Esophagus squamous epithelium (tissue), 5 donors: ENCODE results near the gene BLTP2. TPM values are rescaled to one million over a fixed set of nuclear protein-coding genes. Genes with fewer than 3 reads are reported as not detected.

Source experiments
- DNase-seq: peaks from one replicate; lab custom pipeline; 2025; lab: John Stamatoyannopoulos, UW
- H3K27ac ChIP-seq, 4 donors: fragments of 200-600 bp; sonication (generic); one replicate each; pipeline ENCODE4 v1.5.1; 2016 to 2019; ENCODE audit warnings: mild to moderate bottlenecking in 1 of 4
- H3K27me3 ChIP-seq, 4 donors: fragments of 200-600 bp; sonication (generic); 1 replicate in 3 of 4; 2 replicates in 1 of 4; pipeline versions ENCODE4 v1.5.1 to v1.6.0; 2017 to 2021; ENCODE audit warnings: antibody characterized with exemption in 1 of 4
- H3K36me3 ChIP-seq, 3 donors: fragments of 200-600 bp; sonication (generic); one replicate each; pipeline ENCODE4 v1.5.1; 2016 to 2019
- H3K4me1 ChIP-seq, 3 donors: fragments of 200-600 bp; sonication (generic); one replicate each; pipeline ENCODE4 v1.5.1; 2017 to 2019
- H3K4me3 ChIP-seq, 4 donors: fragments of 200-600 bp; sonication (generic); 1 replicate in 3 of 4; 2 replicates in 1 of 4; pipeline ENCODE4 v1.5.1; 2016 to 2019; ENCODE audit warnings: mild to moderate bottlenecking in 2 of 4, moderate library complexity in 1 of 4
- H3K9me3 ChIP-seq, 3 donors: fragments of 200-600 bp; sonication (generic); one replicate each; pipeline ENCODE4 v1.5.1; 2016 to 2019
- CTCF ChIP-seq, 6 experiments: fragments of 450-650 bp in 4 of 6; fragments of 200-600 bp in 2 of 6; sonication (generic) in 2 of 6; IDR thresholded peaks; one replicate each; pipeline ENCODE4 v1.5.1; 2016 to 2019; ENCODE audit warnings: antibody characterized with exemption in 6 of 6, mild to moderate bottlenecking in 4 of 6, moderate library complexity in 4 of 6
- POLR2A ChIP-seq, 4 donors: fragments of 450-650 bp; IDR thresholded peaks; one replicate each; pipeline ENCODE4 v1.6.1; 2017; ENCODE audit warnings: antibody characterized with exemption in 4 of 4, mild to moderate bottlenecking in 4 of 4, moderate library complexity in 3 of 4
- WGBS, 2 donors: methylation state at CpG; one replicate each; pipeline ENCODE4 v1.1.5; 2018; 5-methylcytosine and 5-hydroxymethylcytosine counted together
- intact Hi-C: fragments of 100-400 bp; cut with DNase I; formaldehyde crosslinking; loops from one replicate; pipeline ENCODE4 v1.15.0; 2022
- total RNA-seq, 4 donors: library from RNA; depleted of rRNA; stranded (reverse); fragments of >200 nt; gene quantifications; one replicate each; pipeline ENCODE4 v1.1.0, GENCODE V29; 2016
- donor health status: DM: yes; HTN: yes; CAD: no.

BLTP2 gene
- total RNA-seq, 4 donors from 2014 or later = 37.4 to 81.8 (median 75.5) TPM

GRCh38 chr17:28685366-28685765 is 40.4 kb upstream of the BLTP2 start:
- Histone ChIP-seq H3K9me3 (no peaks in the 10 kb centered on the region), H3K36me3 (peaks cover 60 to 100% (median 93%) of the 10 kb centered on the region in 3 donors), H3K27ac (no peak overlapping the region), H3K4me1 (peaks cover 0 to 13% (median 0%) of the 10 kb centered on the region in 3 donors), H3K27me3 (no peaks in the 10 kb centered on the region), H3K4me3 (no peak overlapping the region)
- TF ChIP-seq POLR2A (IDR thresholded peaks at IDR 0.05) = no peak
- no peak for TF ChIP-seq CTCF (IDR thresholded peaks at IDR 0.05)
- DNase-seq = no peak
- intact Hi-C loops = no loop called here
- 83 to 86% methylated on average over 5 of the region's 5 CpGs for WGBS, 2 donors

GRCh38 chr17:28684963-28685362 is 40.0 kb upstream of the BLTP2 start:
- Histone ChIP-seq H3K4me1 (peaks cover 0 to 13% (median 0%) of the 10 kb centered on the region in 3 donors), H3K4me3 (no peak overlapping the region), H3K9me3 (no peaks in the 10 kb centered on the region), H3K27me3 (no peaks in the 10 kb centered on the region), H3K27ac (no peak overlapping the region), H3K36me3 (peaks cover 60 to 100% (median 92%) of the 10 kb centered on the region in 3 donors)
- DNase-seq = no peak
- intact Hi-C loops = no loop called here
- WGBS, 2 donors = 60 to 76% methylated on average over 3 of the region's 3 CpGs
- no peak for TF ChIP-seq CTCF (IDR thresholded peaks at IDR 0.05)
- TF ChIP-seq POLR2A (IDR thresholded peaks at IDR 0.05) = no peak

GRCh38 chr17:28682655-28683054 is 37.7 kb upstream of the BLTP2 start:
- 89 to 92% methylated on average over 4 to 9 of the region's 11 CpGs for WGBS, 2 donors
- H3K9me3 ChIP-seq = no peaks in the 10 kb centered on the region
- H3K4me1 ChIP-seq = peaks cover 0 to 13% (median 0%) of the 10 kb centered on the region in 3 donors
- H3K4me3 ChIP-seq = no peak overlapping the region
- peaks cover 69 to 100% (median 91%) of the 10 kb centered on the region in 3 donors for H3K36me3 ChIP-seq
- H3K27ac ChIP-seq = no peak overlapping the region
- no peaks in the 10 kb centered on the region for H3K27me3 ChIP-seq
- no peak for DNase-seq
- no peak for TF ChIP-seq CTCF (IDR thresholded peaks at IDR 0.05)
- TF ChIP-seq POLR2A (IDR thresholded peaks at IDR 0.05) = no peak
- intact Hi-C loops = no loop called here

- Histone ChIP-seq H3K36me3 (peaks cover 72 to 100% (median 91%) of the 10 kb centered on the region in 3 donors), H3K27ac (no peak overlapping the region), H3K9me3 (no peaks in the 10 kb centered on the region), H3K27me3 (no peaks in the 10 kb centered on the region), H3K4me1 (no peaks in the 10 kb centered on the region), H3K4me3 (no peak overlapping the region)
- intact Hi-C loops = no loop called here
- DNase-seq = no peak
- TF ChIP-seq CTCF (IDR thresholded peaks at IDR 0.05) = peak in 3 of 6 experiments; percentile 17 to 43 (median 29)
- no peak for TF ChIP-seq POLR2A (IDR thresholded peaks at IDR 0.05)
- 80 to 83% methylated on average over 7 of the region's 7 CpGs for WGBS, 2 donors
These were observed 31.0 kb upstream of the BLTP2 start for GRCh38 chr17:28675980-28676379.

- 74 to 88% methylated on average over 3 of the region's 3 CpGs for WGBS, 2 donors
- DNase-seq = no peak
- TF ChIP-seq POLR2A (IDR thresholded peaks at IDR 0.05) = no peak
- no peak for TF ChIP-seq CTCF (IDR thresholded peaks at IDR 0.05)
- H3K27ac ChIP-seq = no peak overlapping the region
- H3K9me3 ChIP-seq = no peaks in the 10 kb centered on the region
- H3K36me3 ChIP-seq = peaks cover 71 to 100% (median 92%) of the 10 kb centered on the region in 3 donors
- no peaks in the 10 kb centered on the region for H3K27me3 ChIP-seq
- no peak overlapping the region for H3K4me3 ChIP-seq
- intact Hi-C loops = no loop called here
- no peaks in the 10 kb centered on the region for H3K4me1 ChIP-seq
These were observed 30.5 kb upstream of the BLTP2 start for GRCh38 chr17:28675490-28675889.
